ENCODE results near the gene CDC42EP2.
"Not testable (repeated sequence)": the region's sequence is repeated elsewhere in the genome, so short reads cannot be mapped to it uniquely, and the experiment has no call there.

CDC42EP2 gene

GRCh38 chr11:65321076-65321475, 6.4 kb downstream of the CDC42EP2 start:
- no peak for DNase-seq

GRCh38 chr11:65321828-65322485, 7.3 kb downstream of the CDC42EP2 start:
- DNase-seq, result no peak

GRCh38 chr11:65323813-65324212, 9.1 kb downstream of the CDC42EP2 start:
- DNase-seq, result no peak

- DNase-seq, result no peak
Measured at GRCh38 chr11:65325435-65325834, 10.8 kb downstream of the CDC42EP2 start.

- no peak for DNase-seq
Measured at GRCh38 chr11:65327021-65327420, 12.4 kb downstream of the CDC42EP2 start.

GRCh38 chr11:65329478-65329877, 14.8 kb downstream of the CDC42EP2 start:
- DNase-seq, result no peak

GRCh38 chr11:65329944-65330403, 15.3 kb downstream of the CDC42EP2 start:
- peak; percentile 75 to 83 for DNase-seq

GRCh38 chr11:65330544-65330943, 15.9 kb downstream of the CDC42EP2 start:
- DNase-seq, result no peak

- not testable (repeated sequence) for DNase-seq
Measured at GRCh38 chr11:65332591-65332990, 17.9 kb downstream of the CDC42EP2 start.

- no peak for DNase-seq
Measured at GRCh38 chr11:65334696-65335295, 20.1 kb downstream of the CDC42EP2 start.

GRCh38 chr11:65338676-65339075, 24.0 kb downstream of the CDC42EP2 start:
- no peak for DNase-seq

GRCh38 chr11:65340226-65340625, 25.6 kb downstream of the CDC42EP2 start:
- no peak for DNase-seq

- DNase-seq, result no peak
Measured at GRCh38 chr11:65341856-65342255, 27.2 kb downstream of the CDC42EP2 start.

- DNase-seq, result no peak
Measured at GRCh38 chr11:65351511-65351910, 36.8 kb downstream of the CDC42EP2 start.

GRCh38 chr11:65352783-65353182, 38.1 kb downstream of the CDC42EP2 start:
- peak in 1 of 2 experiments; percentile 42 for DNase-seq

- no peak for DNase-seq
Measured at GRCh38 chr11:65353376-65353775, 38.7 kb downstream of the CDC42EP2 start.

- no peak for DNase-seq
Measured at GRCh38 chr11:65353900-65354264, 39.2 kb downstream of the CDC42EP2 start.

- DNase-seq, result peak; percentile 73 to 91
Measured at GRCh38 chr11:65354265-65355012, 39.8 kb downstream of the CDC42EP2 start, which contains the start of gene TIGD3. TSS of gene TIGD3 (plus strand) at chr11:65354751. CDS start at chr11:65355809, 1,058 bp downstream.

GRCh38 chr11:65355013-65355775, 40.5 kb downstream of the CDC42EP2 start:
- DNase-seq, result no peak

GRCh38 chr11:65355776-65356393, 41.2 kb downstream of the CDC42EP2 start:
- DNase-seq, result no peak

GRCh38 chr11:65356394-65356972, 41.8 kb downstream of the CDC42EP2 start:
- no peak for DNase-seq

GRCh38 chr11:65357856-65358356, 43.2 kb downstream of the CDC42EP2 start:
- no peak for DNase-seq

Measured in SW 1271 (cell line).